HG02588 (cell line): ENCODE results near the gene CDYL2.
"Not testable (repeated sequence)": the region's sequence is repeated elsewhere in the genome, so short reads cannot be mapped to it uniquely, and the experiment has no call there.

Source experiments
- ATAC-seq: cut with Tn5 transposase; IDR thresholded peaks from one replicate; pipeline ENCODE4 v1.9.1; 2021; ENCODE audit warnings: mild to moderate bottlenecking, moderate library complexity; ENCODE audit not compliant: unreplicated experiment

CDYL2 gene

DNA sequence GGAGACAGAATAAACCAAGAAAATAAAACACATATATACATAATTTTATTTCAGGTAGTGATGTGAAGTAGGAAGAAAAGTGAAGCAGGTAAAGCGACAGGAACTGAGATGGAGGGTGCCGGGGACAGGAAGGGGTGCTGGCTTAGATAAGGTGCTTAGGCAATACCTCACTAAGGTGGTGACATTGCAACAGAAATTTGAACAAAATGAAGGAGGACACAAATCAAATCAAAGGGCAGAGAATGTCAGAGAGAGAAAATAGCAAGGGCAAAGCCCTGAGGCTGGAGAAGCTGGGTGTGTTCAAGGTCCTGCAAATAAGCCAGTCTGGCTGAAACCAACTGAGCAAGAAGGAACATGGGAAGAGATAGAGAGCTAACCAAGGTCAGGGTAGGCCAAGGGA lies 5.0 kb upstream of the CDYL2 start:
- ATAC-seq, result no peak

DNA sequence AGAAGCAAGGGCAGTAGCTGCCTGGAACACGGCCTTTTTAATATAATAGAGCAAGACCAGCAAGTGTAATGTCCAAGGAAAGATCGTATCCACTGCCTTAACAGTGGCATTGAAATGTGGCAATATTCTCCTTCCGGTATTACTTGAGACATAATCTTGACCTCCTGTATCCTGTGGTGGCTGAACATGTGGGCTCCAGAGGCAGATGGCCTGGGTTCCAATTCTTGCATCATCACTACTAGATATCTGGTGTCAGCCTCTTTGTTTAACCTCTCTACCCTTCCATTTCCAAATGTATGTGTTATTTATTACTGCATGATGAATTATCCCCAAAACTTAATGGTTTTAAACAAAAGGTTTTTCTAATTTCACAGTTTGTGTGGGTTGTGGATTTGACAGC lies 3.5 kb upstream of the CDYL2 start:
- ATAC-seq, result no peak

DNA sequence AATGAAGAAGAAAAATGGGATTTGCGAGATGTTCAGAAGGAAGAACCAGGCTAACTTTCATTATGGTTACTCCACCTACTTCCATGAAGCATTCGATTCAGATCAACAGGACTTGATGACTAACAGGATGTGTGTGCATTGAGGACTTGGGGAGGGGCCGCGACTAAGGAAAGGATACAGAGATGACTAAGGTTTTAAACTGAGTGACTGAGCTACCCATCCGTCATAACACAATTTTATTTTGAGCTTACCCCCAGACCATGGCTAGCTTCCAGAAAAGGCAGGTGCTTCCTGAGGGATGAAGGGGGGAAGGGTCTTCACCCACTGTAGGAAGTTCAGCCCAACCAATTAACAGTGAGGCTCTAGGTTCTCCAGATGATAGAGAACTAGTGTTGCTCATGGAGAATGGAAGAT lies 2.5 kb upstream of the CDYL2 start:
- no peak for ATAC-seq

DNA sequence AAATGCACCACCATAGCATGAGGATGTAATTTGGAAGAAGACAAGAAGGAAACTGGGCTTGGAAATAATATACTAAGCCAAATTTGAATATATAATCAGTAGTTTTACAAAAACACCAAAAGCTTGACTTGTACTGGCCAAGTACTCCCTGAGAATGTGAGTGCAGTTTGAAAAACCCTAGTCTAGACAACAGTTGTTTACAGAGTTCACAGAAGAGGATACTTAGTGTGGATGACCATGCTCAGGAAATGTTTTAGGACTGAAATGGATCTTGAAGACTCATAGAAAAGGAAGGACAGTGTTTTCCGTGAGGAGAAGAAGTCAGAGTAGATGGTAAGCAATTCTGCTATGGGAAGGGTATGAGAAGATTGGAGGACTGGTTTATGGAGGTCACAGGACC lies 1.9 kb upstream of the CDYL2 start:
- ATAC-seq, result no peak

DNA sequence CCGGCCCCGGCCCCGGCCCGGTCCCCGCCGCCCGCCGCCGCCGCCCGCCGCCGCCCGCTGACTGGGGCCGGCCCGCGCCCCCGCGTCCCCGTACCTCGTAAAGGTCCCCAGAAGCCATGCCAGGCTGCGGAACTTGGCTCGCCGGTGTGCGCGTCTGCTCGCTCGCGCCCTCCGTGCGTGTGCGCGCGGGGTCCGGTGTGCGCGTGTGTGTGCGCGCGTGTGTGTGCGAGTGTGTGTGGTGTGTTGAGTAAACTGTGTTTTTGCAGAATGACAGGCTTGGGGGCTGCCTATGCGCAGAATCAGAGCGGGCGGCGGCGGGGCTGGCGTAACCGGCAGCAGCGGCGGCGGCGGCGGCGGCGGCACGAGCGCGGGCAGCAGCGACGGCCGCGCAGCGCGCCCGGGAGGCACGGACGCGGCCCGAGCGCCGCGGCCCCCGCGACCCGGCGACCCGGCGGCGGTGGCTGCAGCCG lies 307 bp downstream of the CDYL2 start:
- ATAC-seq, result peak; percentile 34

DNA sequence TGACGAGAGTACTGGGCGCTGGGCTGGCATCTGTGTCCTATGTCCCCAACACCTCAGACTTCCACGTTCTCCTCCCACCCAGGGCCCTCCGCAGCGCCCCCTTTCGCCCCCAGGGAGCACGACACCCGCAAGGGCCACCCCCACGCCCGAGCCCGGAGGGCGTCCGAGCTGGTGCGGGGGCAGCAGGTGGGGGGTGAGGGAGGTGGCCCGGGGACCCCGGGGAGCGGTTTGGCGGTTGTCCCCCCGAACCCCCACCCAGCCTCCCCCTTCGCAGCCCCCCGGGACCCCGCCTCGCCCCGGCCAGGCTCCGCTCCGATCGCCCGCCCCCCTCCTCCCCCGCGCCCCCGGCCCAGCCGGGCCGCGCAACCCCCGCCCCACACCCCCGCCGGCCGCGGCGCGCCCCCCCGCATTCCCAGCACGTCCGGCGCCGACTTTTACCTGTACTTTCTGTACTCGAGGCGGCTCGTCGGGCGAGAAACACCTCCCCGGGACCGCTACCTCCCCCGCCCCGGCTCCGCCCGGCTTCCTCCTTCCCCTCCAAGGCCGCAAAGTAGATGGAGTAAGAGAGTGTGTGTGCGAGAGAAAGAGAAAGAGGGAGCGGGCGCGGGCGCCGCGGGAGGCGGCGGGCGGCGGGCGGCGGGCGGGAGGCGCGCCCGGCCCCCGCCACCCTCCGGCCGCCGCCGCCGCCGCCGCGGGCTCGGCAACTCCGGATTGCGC lies 901 bp downstream of the CDYL2 start:
- ATAC-seq, result peak; percentile 12

DNA sequence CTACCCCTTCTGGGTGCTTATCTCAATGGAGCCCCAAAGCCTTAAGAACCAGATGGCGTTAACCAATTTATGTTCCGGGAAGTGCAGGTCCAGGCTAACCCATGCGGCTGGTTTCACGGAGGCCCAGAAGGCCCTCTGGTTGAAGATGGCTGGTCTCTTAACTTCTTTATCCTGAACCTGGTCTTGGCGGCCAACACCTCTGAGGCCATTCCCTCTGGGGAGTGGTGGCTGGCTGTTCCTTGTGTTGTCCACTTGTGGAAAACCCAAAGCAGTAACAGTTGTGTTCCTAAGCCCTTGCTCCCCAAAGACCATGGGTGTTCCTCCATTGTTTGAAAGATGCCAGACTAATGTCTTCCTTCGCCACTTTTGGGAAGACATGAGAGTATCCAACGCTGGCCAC lies 1.5 kb downstream of the CDYL2 start:
- no peak for ATAC-seq

DNA sequence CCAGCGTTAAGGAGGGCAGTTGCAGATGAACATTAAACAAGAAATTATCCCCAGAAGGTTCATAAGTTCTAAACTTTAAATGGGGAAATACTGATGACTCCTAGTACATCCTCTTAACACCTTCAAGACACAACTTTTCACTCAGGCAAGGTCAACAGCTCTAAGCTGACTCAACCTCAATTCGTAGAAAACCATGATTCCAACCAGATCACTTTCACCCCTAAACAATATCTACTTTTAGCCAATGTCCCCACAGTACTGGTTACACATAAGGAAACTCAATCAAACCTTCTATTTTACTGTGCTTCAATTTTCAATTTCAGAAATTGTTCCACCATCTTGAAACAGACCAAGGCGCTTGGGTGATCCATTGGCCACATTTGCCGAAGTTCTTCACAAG lies 2.3 kb downstream of the CDYL2 start:
- no peak for ATAC-seq

DNA sequence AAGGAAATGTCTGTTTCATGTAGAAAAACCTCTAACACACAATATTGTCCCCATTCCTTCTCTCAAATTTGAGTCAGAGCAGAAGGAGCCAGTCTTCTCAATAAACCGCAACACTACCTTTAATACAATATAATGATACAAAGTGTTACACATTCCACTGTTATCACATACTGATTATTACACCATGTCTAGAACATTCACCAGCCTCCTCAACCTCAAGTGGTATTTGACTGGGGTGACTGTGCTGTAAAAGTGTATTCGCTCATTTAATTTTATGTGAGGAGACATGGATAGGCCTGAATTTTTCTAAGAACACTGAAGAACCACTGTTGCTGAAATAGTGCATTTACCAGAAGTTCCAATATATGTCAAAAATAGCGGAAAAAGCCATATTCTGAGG lies 10.3 kb downstream of the CDYL2 start:
- ATAC-seq, result no peak

DNA sequence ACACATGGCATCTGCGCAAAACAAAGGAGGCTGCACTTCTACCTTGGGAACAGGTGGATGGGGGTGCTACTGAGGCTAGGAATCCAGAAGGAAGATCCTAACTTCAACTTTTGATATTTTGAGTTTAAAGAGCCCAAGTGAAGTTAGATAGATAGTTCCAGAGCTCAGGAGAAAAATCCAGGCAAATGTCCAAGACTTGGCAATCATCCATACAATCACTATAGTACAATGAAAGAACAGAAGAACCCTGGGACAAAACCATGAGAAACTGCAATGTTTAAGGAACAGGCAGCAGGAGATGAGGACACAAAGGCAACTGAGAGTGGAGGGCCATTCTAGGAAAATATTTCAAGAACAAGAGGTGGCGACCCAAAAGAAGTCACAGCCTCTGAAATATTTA lies 12.4 kb downstream of the CDYL2 start:
- no peak for ATAC-seq

DNA sequence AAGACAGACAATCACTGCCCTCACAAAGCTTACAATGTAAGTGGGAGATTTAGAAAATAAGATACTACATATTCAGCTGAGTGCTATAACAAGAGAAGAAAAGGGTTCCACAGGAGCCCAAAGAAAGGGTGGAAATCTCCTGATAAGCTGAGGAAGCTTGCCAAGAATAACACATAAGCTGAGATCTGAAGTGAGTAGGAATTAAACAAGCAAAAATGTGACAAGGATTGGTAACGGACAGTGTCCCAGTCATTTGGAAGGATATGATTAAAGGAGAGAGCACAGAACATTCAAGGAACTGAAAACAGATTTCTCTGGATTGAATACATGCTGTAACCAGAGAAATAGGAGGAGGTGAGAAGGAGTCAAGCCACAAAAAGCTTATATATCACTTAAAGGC lies 13.0 kb downstream of the CDYL2 start:
- ATAC-seq, result no peak

DNA sequence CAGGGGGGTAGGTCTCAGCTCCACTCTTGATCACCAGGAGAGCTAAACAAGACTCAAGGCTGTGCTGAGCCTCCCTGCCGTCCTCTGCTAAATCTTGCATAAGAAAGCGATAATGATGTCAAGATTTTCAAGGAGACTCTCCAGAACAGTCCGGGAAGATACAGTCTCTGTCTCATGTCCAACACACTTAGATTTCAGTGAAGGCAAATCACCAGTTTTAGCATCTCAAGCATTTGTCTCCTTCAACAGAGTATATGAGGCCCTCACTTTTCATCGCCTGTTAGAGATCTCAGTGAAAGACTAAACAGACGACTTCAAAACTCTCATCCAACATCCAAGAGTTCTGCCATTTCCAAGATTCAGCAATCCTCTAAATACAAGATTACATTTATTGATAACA lies 13.6 kb downstream of the CDYL2 start:
- no peak for ATAC-seq

DNA sequence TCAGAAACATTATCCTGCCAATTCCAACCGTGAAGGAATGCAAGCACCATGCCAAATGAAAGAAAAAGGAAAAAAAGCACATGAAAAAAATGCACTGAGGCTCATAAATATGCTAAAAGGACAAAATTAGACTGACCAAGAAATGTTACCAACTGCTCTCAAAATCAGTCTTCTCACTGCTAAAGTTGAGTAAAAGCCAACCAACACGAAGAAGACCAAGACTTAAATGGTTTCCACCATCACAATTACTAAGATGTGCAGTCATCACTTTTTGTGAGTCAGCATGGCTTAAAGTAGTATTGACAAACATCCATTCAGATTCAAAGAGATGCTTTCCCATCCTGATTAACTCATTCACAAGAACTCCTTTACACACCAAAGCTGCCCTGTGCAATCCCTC lies 16.4 kb downstream of the CDYL2 start:
- no peak for ATAC-seq

DNA sequence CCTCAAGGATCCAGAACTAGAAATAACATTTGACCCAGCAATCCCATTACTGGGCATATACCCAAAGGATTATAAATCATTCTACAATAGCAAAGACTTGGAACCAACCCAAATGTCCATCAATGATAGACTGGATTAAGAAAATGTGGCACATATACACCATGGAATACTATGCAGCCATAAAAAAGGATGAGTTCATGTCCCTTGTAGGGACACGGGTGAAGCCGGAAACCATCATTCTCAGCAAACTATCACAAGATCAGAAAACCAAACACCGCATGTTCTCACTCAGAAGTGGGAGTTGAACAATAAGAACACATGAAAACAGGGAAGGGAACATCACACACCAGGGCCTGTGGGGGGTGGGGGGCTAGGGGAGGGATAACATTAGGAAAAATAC lies 17.8 kb downstream of the CDYL2 start:
- not testable (repeated sequence) for ATAC-seq

DNA sequence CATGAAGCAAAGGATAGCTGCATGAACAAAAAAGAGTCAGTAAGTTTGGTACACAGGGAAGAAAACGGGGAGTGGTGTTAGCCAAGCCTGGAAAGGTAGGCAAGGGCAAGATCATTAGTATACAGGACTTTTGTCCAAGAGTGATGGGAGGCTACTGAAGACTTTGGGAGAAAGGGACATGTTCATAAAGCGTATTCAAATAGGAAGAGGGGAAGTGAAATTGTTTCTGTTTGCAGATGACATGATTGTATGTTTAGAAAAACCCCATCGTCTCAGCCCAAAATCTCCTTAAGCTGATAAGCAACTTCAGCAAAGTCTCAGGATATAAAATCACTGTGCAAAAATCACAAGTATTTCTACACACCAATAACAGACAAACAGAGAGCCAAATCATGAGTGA lies 19.4 kb downstream of the CDYL2 start:
- no peak for ATAC-seq

DNA sequence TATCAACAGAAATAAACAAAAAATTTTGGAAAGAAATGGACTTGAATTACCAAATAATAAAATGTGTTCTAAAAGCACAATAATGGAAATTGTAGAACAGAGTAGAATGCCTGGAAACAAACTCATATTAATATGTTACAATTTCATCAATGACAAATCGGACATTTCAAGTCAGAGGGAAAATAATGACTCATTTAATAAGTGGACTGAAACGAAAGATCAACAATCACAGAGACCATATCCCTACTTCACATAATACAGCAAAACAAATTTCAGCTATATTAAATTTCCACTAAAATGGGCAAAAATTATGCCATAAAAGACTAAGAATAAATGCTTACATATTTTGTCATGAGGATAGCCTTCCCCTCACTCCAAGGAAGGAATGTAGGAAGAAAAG lies 25.7 kb downstream of the CDYL2 start:
- no peak for ATAC-seq

DNA sequence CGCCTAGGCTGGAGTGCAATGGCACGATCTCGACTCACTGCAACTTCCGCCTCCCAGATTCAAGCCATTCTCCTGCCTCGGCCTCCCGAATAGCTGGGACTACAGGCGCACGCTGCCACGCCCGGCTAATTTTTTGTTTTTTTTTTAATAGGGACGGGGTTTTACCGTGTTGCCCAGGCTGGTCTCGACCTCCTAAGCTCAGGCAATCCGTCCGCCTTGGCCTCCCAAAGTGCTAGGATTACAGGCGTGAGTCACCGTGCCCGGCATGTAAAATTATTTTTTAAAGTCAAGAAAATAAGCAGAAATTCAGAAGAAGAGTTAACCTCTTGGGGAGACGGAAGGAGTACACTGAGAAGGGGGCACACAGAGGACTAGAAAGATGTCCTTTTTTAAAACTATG lies 27.5 kb downstream of the CDYL2 start:
- no peak for ATAC-seq

DNA sequence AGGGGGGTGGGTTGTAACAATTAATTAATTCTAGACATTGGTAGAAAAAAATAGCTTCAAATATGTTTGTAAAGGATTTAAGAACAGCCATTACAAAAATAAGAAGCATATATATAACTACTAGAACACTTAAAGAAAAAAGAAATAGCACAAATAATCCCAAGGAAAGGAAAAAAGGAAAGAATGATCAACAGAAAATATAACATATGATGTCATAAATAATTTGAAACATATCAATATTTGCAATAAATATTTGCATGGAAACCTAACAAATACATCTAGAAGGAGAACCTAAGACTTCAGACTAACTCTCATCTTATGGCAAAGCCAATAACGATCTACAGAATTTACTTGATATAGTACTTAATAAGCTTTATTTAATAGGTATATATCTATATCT lies 28.9 kb downstream of the CDYL2 start:
- ATAC-seq, result no peak

DNA sequence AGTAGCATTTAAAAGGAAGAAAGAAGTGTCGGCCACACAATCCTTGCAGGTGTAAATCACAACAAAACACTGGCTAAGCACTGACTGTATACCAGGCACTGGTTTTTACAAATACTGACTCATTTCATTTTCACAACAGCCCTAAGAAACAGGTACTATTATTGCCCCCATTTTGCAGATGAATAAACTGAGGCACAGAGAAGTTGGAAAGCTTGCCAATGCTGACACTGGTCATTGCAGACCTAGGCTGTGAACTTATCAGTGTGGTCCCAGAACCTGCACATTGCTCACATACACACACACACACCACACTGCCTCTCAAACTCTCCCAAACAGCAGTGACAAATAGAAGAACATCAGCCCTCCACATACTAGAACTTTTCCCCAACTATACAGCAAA lies 37.6 kb downstream of the CDYL2 start:
- ATAC-seq, result no peak

DNA sequence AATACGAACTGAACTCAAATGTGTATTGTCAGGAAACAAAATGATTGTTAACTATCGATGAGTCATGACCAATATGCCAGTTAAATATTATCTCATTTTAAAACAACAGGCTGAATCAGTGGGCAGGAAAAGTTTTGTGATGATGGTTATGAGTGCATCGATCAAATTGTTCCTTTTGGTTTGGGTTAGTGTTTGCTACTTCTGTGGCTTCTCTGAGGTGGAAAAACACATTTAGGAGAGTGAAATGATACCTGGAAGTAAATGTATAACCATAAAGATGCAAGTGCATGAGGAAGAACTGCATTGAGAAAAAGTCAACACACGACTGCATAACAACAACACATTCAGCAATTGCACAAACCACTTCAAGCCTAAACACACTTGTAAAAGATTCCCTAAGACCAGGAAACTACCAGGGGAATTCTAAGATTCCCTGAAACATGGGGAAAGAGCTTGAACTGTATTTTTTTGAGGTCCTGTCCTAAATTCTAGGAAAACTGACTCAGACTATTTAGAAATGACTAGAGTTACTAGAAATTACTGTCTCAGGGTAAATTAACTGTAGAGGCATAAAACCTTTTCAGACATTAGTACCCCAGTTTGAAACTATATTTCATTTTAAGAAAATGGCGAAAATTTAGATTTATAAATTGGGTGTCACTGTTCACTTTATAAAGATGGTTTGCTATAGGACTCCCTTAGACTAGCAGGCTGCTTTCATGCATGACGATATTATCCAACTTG lies 44.8 kb downstream of the CDYL2 start:
- ATAC-seq, result no peak

DNA sequence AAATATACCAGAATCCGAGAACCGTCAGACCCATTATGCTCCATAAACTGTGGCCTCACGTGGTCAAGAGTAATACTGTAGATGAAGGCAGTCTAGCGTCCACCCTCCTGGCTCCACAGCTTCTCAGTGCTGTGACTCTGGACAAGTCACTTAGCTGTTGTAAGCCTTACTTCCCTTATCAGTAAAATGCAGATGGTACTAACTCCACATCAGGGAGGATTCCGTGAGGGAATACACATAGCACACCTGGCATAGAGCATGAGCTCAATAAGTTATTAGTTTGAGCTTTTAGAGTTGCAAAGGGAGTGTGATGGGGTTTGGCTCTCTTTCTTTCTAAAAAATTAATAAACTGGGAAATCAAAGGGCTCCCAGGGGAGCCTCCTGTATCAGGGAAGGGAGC lies 49.9 kb downstream of the CDYL2 start:
- ATAC-seq, result no peak

DNA sequence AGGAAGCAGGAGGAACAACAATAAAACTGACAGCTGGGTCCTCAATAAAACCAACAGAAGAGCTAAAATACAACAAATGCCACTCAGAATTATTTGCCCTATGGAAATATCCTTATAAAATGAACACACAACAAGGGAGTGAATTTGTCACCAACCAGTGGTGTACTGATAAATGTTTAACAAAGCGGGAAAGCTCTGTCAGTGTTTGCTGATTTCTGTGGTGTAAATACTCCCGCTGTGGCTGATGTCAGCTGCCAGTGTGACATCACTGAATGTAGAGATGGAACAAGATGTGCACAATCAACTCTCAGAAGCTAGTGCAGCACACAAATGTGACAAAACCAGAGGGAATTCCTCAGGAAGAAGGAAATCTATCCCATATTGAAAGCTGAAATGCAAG lies 51.9 kb downstream of the CDYL2 start:
- ATAC-seq, result no peak

DNA sequence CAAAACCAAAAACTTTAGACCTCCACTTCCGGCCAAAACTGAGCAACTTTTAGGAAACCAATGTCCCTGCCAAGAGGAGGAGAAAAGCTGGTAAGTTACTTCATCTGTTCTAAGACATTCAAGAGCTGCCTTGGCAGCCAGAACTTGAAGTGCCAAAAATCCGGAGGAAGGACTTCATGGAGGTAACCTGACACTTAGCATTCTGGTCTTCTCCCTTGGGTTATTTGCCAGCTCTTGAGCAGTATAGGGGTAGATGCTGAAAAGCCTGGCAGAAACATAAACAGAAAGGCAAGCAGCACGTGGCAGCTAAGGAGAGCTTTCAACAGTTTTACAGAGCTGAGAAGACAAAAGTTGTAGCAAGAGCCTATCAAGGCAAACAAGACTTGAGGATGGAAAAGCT lies 53.2 kb downstream of the CDYL2 start:
- ATAC-seq, result no peak
